Esophagus squamous epithelium (tissue), 4 donors: ENCODE data around the gene FNDC3B.

Experiments
- POLR2A ChIP-seq, 4 donors: fragments of 450-650 bp; IDR thresholded peaks; one replicate each; pipeline ENCODE4 v1.6.1; 2017; ENCODE audit warnings: antibody characterized with exemption in 4 of 4, mild to moderate bottlenecking in 4 of 4, moderate library complexity in 3 of 4
- TF ChIP-seq, protein P1 (sequence below), 6 experiments: fragments of 450-650 bp in 4 of 6; fragments of 200-600 bp in 2 of 6; sonication (generic) in 2 of 6; IDR thresholded peaks; one replicate each; pipeline ENCODE4 v1.5.1; 2016 to 2019; ENCODE audit warnings: antibody characterized with exemption in 6 of 6, mild to moderate bottlenecking in 4 of 6, moderate library complexity in 4 of 6

DNA sequence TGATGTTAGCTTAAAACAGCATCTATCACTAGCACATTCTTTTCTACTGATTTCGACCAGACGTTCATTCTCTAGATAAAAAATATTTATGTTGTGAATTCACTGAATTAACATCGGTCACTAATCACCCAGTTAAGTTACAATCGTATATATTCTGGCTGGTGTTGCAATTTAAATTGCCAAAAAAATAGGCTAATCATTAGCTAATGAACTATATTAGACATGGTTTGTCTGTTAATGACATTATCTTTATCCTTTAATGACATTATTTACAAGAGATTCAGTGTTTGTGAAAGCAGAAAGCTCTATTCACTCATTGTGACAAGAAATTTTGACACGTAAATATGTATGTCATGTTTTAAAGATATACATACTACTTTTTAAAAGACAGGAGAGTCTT, 402.2 kb downstream of the FNDC3B start:
- no peak for TF ChIP-seq POLR2A (IDR thresholded peaks at IDR 0.05)
- TF ChIP-seq, protein P1, sequence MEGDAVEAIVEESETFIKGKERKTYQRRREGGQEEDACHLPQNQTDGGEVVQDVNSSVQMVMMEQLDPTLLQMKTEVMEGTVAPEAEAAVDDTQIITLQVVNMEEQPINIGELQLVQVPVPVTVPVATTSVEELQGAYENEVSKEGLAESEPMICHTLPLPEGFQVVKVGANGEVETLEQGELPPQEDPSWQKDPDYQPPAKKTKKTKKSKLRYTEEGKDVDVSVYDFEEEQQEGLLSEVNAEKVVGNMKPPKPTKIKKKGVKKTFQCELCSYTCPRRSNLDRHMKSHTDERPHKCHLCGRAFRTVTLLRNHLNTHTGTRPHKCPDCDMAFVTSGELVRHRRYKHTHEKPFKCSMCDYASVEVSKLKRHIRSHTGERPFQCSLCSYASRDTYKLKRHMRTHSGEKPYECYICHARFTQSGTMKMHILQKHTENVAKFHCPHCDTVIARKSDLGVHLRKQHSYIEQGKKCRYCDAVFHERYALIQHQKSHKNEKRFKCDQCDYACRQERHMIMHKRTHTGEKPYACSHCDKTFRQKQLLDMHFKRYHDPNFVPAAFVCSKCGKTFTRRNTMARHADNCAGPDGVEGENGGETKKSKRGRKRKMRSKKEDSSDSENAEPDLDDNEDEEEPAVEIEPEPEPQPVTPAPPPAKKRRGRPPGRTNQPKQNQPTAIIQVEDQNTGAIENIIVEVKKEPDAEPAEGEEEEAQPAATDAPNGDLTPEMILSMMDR (IDR thresholded peaks at IDR 0.05): no peak
